GM19324 (cell line): ENCODE data around the gene DOCK2.
"Not testable (repeated sequence)": the region's sequence is repeated elsewhere in the genome, so short reads cannot be mapped to it uniquely, and the experiment has no call there.

Experiments used
- ATAC-seq: cut with Tn5 transposase; IDR thresholded peaks from one replicate; pipeline ENCODE4 v1.9.1; 2021; ENCODE audit warnings: mild to moderate bottlenecking, moderate library complexity; ENCODE audit not compliant: unreplicated experiment, low FRiP score

DOCK2 gene

DNA sequence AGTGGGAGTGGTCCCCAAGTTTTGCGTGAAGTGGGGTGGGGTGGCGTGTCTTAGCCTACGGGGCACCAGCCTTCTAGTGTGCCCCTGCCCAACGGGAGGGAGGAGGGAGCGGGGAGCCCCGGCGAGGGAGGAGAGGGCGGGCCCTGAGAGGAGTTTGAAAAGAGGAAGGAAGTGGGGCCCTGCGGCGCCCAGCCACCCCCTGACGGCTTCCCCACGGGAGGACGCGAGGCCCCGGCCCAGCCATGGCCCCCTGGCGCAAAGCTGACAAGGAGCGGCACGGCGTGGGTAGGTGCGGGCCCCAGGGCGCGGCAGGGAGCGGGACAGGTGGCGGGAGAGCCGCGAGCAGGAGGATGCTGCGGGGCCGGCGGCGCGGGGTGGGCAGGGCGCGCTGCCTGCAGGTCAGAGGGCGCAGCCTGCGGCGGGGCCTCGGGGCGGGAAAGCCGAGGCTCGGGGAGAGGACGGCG, at the start of gene DOCK2:
TSS of gene DOCK2 (plus strand) at position 191 of the 464 bp plus-strand sequence. CDS start at position 243, 52 bp downstream.
- peak; percentile 94 for ATAC-seq

DNA sequence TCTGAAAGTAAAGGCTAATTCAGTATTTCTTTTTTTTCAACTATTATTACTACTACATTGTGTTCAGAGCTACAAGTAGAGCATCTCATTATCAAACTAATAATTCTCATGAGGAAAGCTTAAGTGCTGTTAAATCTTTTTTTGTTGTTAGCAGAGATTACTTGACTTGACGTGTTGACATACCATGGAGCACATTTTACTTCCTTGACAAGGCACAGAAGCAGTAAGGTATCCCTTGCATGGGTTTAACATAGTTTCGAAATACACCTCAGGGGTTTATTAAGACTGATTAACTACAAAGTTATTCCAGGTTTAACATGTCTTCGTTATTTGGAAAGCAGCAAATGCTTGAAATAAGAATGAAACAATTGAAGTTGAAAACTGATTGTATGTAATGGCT, 46.5 kb upstream of the DOCK2 start:
- ATAC-seq: no peak

DNA sequence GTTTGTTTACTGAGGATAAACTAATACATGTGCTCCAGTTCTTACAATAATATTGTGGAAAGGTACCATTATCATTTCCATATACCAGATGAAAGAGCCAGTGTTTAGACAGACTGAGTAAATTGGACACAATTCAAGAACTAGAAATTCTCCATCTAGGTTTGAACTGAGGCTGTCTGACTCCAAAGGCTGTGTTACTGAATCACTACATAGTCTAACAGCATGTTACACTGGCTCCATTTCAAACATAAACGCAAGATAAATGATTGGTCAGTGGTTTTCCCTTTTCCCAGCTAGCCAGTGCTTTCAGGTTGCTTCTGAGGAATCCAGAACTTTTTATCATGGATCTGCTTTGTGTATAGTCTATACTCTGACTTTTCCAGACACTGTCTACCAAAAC, 45.4 kb upstream of the DOCK2 start:
- ATAC-seq: no peak

DNA sequence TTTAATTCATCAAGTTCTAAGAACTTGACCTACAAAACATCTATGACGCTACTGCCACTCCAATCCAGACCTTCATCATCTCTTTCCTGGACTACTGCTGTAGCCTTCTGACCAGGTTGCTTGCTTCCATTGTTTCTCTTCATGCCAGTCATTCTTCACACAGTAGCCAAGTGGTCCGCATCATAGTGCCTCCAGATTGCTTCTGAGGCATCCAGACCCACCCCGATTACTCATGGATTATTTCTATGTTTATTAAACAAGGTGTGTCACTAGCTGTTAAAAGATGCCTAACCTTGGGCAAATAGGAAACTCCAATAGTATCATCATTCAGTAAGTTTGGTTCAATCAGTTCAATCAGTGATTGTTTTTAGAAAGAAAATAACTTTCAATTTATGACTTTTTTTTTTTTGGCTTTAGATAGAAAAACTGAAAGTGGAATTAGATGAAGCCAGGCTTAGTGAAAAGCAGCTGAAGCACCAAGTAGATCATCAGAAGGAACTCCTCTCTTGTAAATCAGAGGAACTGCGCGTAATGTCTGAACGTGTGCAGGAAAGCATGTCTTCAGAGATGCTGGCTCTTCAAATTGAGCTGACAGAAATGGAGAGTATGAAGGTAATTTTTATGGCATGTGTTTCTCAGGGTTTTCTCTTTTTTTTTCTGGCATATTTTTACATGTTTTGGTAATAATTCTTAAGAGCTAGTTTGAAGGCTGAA, 44.0 kb upstream of the DOCK2 start:
- no peak for ATAC-seq

DNA sequence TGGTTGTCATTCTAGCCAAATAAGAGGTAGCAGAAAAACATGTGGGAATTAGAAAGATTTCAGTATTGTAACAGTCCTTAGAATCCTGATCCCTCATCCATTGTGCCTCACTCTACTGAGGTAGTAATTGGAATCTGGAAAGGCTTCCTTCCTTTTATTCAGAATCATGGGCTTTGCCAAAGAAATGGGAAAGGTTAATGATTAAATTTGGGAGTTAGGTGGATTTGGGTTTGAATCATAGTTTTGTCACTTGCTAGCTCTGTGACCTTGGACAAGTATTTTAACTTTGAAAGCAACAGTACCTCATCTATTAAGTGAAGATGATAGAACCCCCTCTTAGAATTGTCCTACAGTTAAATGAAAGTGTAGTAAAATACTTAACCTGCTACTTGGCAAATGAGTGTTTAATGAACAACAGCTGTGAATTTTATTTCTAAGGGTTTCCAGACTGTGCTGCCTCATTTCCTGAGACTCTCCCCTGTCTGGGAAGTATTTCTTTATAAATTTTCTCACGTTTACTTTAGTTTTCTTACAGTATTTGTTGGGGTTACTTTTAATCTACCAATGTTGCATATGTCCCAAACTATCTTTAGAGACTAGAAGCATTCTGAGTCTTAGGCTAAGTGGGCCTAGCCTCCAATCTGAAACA, 41.8 kb upstream of the DOCK2 start:
- ATAC-seq: no peak

DNA sequence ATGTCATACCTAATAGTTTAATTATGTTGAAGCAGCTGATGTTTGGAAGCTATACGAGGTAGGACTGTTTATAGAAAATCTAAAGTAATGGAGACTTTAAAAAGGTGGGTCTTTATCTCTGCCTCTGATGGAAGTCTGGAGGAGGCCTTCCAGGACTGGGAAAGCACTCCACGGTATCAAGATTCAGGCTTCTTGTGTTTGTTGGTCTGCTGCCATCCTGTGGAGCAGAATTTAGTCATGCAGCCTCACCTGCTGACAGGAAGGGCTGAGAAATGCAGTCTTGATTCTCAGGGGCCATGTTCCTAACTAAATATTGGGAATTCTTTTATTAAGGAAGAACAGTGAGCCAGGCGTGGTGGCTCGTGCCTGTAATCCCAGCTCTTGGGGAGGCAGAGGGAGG, 37.6 kb upstream of the DOCK2 start:
- no peak for ATAC-seq

DNA sequence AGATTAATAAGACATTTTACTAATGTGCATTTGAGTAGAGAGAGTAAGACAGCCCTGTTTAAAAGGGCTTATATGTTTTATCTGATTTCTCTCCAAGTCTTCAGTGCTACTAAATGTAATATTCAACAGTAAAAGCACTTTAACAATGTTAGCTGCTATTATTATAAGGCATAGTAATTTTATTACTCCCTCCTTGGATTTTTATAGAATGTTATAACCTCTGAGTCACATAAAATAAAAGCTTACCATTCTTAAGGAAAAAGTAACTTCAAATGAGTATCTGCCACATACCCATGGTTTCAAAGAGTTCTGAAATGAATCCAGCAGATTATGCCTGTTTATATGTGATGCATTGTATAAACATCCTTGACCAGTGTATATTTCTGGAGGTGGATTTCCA, 34.5 kb upstream of the DOCK2 start:
- ATAC-seq: no peak

DNA sequence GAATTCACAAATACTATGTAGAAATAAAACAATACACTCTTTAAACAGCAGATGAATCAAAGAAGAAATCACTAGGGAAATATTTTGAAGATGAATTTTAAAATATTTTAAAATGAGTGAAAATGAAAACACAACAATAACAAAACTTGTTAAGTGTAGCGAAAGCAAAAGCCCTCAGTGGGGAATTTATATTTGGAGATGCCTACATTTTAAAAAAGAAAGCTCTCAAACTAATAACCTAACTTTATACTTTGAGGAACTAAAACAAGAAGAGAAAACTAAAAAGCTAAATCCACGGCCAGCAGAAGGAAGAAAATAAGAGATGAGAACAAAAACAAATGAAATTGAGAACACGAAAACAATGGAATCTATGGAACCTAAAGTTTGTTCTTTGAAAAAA, 30.8 kb upstream of the DOCK2 start:
- ATAC-seq: no peak

DNA sequence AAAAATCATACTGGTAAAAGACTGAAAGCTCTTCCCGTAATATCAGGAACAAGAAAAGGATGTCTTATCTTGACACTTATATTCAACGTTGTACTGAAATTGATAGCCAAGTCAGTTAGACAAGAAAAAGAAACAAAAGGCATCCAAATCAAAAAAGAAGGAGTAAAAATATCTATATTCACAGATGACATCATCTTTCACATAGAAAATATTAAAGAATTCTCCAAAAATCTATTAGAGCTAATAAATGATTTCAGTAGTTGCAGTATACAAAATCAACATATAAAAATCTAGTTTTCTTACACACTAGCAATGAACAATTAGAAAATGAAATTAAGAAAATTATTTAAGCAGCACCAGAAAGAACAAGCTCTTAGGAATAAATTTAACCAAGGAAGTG, 29.2 kb upstream of the DOCK2 start:
- no peak for ATAC-seq

DNA sequence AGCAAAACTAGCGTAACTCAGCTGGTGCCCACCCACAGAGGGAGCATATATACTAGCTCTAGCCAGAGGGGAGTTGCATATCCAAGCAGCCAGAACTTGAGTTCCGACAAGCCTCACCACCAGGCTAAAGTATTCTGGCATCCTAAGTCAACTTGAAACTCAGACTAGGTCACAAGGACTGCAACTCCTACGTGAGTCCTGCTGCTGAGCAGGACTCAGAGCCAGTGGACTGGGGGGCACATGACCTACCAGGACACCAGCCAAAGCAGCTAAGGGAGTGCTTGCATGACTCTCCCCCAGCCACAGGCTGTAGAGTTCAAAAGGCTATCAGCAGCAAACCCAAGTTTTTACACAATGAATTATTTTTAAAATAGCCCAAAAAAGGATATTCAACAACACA, 27.4 kb upstream of the DOCK2 start:
- no peak for ATAC-seq

DNA sequence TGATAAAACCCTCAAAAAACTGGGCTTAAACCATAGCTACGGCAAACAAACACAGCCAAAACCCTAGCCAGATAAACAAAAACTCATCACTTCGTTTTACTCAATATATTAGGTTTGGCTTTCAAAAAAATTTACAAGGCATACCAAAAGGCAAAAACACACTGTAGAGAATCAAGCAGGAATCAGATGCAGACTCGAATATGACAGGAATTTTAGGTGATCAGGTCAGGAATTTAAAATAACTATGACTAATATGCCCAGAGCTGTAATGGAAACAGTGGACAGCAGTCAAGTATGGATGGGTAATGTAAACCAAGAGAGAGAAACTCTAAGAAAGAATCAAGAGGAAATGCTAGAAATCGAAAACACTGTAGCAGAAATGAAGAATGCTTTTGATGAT, 26.5 kb upstream of the DOCK2 start:
- no peak for ATAC-seq

DNA sequence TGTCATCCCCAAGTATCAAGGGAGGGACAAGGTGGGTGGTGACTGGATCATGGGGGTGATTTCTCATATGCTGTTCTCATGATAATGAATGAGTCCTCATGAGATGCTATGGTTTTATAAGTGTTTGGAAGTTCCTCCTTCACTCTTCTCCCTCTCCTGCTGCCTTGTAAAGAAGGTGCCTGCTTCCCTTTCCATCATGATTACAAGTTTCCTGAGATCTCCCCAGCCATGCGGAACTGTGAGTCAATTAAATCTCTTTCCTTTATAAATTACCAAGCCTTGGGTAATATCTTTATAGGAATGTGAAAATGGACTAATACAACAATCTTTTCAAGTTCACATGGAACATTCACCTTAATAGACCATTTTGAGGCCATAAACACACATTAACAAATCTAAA, 21.5 kb upstream of the DOCK2 start:
- no peak for ATAC-seq

DNA sequence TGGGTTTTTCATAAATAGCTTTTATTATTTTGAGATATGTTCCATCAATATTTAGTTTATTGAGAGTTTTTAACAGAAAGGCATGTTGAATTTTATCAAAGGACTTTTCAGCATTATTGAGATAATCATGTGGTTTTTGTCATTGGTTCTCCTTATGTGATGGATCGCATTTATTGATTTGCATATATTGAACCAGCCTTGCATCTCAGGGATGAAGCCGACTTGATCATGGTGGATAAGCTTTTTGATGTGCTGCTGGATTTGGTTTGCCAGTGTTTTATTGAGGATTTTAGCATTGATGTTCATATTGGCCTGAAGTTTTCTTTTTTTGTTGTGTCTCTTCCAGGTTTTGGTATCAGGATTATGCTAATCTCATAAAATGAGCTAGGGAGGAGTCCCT, 12.8 kb upstream of the DOCK2 start:
- not testable (repeated sequence) for ATAC-seq

DNA sequence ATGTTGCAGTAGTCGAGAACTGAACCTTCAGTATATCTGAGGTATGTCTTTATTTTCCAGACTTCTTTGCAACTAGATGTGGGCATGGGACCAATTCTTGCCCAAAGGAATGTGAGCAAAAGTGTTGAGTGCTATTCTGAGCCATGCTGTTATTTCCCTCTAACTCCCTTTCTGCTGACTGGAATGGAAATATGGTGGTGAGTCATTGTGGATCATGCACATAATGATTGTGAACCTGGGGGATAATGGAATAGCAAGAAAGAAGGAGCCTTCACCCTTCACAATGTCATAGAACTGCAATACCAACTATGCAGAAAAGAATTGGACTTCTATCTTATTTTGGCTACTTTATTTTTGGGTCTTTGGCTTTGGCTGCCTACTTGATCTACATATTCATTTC, 10.3 kb upstream of the DOCK2 start:
- no peak for ATAC-seq

DNA sequence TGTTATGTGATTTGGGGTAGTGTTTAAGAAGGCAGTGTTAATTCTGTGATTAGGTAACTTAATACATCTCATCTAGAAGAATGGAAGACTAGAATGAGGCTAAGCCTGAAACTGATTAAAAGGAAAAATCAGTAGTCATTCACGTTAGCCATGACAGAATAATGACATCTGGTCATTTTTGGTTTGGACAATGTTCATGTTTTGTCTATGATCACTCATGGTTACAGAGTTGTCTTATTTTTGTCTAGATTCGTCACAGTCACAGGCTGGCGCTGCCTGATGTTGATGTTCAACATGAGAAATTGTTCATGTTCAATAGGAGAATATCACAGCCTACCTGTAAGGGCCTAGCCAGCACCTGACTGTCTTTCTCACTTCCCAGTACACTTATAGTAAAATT, 9.5 kb upstream of the DOCK2 start:
- ATAC-seq: no peak

DNA sequence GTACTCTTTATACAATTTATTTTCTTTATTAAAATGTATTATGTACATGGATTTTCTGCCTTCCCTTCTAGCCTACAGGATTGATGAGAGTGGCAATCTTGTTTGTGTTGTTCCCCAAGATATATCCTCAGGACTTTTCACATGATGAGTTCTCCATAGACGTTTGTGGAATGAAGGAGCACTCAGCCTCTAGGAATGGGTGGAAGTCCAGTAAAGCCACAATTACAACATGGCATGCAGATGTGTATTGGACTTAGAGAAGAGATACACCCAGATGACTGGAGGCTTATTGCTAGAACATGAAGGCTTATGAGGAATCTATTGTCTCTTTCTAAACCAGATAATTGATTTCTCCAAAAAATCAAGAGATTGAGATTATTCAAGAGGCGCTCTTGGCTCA, 8.2 kb upstream of the DOCK2 start:
- ATAC-seq: no peak

DNA sequence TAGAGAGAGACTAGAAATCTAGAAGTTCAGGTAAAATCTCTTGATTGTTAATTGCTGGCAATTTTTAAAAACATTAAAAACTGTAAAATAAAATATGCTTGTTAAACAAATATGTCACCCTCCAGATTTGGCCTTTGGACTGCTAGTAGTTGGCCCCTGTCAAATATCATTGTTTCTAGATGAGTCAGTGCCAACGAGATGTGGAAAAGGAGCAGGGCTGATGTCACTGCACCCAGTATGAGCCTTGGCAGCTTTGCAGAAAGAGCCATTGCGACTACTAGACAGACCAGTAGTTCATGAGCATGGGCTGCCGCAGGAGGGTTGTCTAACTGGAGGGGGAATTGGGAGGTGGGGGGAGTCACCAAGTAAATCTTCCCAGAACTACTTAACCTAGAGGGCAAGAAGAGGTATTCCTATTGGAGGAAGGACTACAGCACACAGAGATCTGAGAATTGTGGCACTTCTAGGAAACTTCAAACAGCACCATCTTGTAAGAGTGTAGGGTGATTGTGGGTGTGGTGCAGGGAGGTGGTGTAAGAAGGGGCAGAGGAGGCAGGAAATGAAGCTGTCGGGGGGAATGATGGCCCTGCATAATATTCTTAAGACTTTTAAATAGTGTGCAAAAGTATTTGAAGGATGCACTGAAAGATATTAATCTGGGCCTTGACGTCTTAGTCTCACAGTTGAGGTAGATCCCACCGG, 7.1 kb upstream of the DOCK2 start:
- no peak for ATAC-seq

DNA sequence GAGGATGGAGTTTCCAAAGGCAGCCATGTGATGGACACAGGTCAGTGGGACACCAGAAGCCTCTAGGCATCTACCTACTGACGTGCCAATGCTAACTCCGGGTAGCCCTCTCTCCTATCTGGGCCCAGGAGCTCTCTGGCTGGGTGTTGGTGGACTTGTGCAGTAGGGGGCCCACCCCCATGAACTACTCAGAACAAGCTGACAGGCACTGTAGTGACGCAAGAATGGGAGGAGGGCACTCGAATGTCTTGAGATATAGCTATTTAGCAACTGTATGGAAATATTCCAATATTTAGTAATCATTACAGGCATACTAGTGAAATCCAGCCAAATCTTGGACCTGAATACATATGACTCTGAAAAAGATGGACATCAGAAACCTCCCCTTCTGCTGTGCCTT, 5.7 kb upstream of the DOCK2 start:
- no peak for ATAC-seq

DNA sequence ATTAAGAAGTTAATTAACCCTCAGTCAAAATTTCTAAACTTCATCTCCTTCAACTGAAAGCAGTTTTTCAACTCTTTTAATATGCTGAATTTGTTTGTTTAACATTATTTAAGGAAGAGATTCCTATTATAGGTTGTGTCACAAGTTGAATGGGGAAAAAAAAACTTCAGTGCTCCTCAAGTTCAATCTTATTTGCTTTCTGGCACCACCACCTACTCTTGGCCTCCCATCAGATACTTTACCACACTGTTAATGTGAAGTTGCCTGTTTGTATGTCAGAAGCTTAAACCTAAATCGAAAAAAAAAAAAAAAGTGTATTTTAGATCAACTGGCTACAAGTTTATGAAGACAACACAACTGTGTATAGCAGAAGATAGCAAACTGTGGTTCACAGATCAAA, 4.1 kb upstream of the DOCK2 start:
- no peak for ATAC-seq

DNA sequence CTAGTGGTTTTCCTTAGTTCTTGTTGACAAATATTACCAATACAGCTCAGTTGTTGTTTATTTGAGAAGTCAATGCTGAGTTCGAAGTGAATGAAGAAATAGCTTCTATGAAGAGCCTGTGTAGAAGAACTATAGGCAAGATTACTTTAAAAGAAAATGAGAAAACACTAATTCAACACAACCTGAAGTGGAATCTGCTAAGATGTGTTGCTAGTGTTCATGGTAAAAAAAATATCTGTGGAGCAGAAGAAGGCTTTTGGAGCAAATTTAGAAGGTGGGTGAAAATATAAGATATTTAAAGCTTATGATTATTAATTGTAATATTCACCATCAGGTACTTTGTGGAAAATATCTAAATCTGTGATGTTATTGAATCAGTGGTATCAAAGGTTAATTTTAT, 2.5 kb upstream of the DOCK2 start:
- ATAC-seq: no peak

DNA sequence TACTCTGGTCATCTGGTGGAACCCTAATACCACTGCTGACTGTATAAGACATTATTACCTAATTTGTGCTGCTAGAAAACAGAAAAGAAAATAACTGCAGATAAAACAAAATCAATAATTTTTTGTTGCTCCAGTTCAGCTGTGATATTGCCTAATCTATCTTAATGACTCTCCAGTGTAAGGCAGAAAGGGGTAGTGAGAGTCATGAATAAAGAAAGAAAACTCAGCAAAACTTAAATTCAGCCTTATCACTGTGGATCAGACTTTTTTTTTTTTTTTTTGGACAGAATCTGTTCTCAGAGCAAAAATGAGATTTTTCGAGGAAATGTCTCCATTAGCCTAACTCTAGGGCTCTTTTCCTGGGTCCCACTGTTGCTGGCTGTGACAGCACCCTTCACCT, 1.1 kb upstream of the DOCK2 start:
- ATAC-seq: no peak
